H54 (cell line): ENCODE data around the gene ARPC2.
"Not testable (repeated sequence)": the region's sequence is repeated elsewhere in the genome, so short reads cannot be mapped to it uniquely, and the experiment has no call there.

ENCODE experiments used
- DNase-seq: peaks from one replicate; pipeline ENCODE4 v3.0.0; 2011; ENCODE audit warnings: low spot score, mixed read lengths; ENCODE audit not compliant: insufficient read length
- FAIRE-seq: peaks from 3 replicates; lab custom pipeline; 2011; peaks lifted over from hg19 to GRCh38; lab: Jason Lieb, UNC
- POLR2A ChIP-seq: IDR thresholded peaks from 2 replicates; pipeline ENCODE4 v1.6.1; 2011; ENCODE audit warnings: low read depth, mild to moderate bottlenecking, low read length

The ARPC2 gene

DNA sequence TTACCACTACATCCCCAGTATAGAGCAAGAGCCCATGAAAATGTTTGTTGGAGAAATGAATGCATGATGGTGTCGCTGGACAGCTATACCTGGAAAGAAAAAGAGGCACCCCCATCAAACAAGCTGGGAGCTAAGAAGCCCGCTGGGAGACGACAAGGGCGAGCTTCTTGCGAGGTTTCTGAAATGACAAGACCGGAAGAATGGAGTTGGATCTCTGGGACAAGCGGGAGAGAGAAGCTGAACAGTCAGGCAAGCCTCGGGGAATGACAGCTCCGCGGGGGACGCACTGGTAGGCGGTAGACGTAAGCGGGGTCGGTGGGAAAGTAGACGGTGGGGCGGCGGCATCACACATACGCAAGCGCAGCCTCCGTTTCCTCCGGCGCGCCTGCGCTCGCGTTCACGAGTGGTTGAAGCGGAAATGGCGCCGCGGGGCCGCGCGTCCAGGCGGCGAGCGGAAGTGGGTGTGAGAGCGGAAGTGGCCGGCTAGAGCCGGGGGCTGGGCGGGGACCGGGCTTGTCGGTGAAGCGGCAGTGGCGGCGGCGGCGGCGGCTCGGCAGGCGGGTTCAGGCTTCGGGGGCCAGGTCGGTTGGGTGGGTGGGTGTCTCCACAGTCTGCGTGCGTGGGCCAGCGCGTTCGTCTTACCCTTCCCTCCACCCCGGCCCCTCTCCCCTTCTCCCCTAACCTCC lies at the start of gene ARPC2:
ARPC2 (plus strand) TSS at position 516 of the 686 bp plus-strand sequence. CDS start 282 bp downstream, outside the sequence.
- peak; percentile 81 for DNase-seq
- peak; percentile 65; the same call in 1 of the 2 replicates for TF ChIP-seq POLR2A
- FAIRE-seq: peak; percentile 60

DNA sequence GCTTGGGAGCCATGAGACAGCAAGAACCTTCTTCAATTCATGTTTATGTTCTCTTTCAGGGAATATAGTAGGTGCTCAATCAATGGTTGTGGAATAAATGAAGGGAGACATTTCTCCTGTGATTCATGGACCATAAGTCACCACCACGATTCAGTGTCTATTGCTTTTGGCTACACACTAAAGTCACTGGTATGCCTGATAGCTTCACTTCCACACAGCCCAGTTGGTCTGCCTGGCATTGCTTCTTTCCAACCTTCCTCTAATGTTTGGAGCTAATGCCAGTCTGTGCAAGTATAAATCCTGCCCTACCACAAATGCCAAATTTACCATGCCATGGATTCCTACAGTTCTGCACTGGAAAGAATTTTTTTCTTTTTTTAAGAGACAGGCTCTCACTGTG lies 49.0 kb upstream of the ARPC2 start:
- FAIRE-seq: no peak
- TF ChIP-seq POLR2A: no peak
- no peak for DNase-seq

- no peak for TF ChIP-seq POLR2A
- no peak for FAIRE-seq
- DNase-seq: peak; percentile 22
Measured at GRCh38 chr2:218168635-218169462, 48.1 kb upstream of the ARPC2 start.

GRCh38 chr2:218169757-218170546 lies 47.0 kb upstream of the ARPC2 start:
- DNase-seq (no peak), FAIRE-seq (no peak)
- no peak for TF ChIP-seq POLR2A

- FAIRE-seq, DNase-seq: not testable (repeated sequence)
Measured at GRCh38 chr2:218171744-218172143, 45.2 kb upstream of the ARPC2 start.

DNA sequence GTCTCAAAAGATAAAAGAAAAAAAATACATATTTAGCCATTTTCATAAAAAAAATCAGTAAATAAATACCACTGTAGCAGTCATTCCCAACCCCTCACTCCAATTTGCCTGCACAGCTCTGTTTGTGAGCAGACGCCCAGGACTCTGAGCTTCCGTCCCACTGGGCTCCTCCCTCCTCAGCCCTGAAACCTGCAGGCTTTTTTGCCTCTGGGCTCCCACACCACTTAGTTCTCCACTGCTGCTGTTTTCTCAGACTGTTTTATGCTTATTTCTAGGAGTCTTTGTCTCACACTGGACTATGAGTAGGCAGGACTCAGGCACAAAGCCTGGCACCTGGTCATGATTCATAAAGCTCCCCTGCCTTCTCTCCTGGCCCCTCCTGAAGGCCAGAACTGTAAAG lies 44.1 kb upstream of the ARPC2 start:
- DNase-seq (no peak), FAIRE-seq (no peak)
- TF ChIP-seq POLR2A: no peak

DNA sequence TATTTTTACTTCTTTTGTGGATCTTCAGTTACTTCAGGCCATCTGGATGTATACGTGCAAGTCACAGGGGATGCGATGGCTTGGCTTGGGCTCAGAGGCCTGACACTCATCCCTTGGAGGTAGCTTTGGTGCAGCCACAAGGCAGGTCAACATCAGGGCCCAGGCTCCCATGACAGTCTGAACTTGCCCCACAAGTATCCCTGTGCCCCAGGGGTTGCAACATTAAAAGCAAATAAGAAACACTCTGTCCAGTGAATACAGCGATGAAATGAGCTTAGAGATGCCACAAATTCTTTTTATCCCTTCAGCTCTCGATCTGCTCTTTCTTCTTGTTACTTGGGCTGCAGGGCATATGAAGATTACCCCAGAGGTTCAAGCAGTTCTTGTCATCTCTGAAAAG lies 37.2 kb upstream of the ARPC2 start:
- no peak for FAIRE-seq
- no peak for TF ChIP-seq POLR2A
- DNase-seq: no peak

- DNase-seq (no peak), FAIRE-seq (no peak)
- no peak for TF ChIP-seq POLR2A
Measured at GRCh38 chr2:218180467-218181114, 36.4 kb upstream of the ARPC2 start.

DNA sequence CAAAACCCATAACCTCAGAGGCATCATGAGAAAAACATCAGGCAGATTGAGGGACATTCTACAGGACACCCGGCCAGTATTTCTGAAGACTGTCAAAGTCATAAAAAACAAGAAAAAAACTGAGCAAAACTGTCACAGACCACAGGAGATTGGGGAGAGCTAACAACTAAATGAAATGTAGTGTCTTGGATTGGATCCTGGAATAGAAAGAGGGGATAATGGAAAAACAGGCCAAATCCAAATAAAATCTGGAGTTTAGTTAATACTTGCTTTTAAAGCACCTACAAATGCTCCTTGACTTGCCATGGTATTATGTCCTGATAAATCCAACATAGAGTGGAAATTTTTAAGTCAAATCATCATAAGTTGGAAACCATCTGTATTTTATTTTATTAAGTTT lies 32.7 kb upstream of the ARPC2 start:
- DNase-seq (no peak), FAIRE-seq (no peak)
- no peak for TF ChIP-seq POLR2A

DNA sequence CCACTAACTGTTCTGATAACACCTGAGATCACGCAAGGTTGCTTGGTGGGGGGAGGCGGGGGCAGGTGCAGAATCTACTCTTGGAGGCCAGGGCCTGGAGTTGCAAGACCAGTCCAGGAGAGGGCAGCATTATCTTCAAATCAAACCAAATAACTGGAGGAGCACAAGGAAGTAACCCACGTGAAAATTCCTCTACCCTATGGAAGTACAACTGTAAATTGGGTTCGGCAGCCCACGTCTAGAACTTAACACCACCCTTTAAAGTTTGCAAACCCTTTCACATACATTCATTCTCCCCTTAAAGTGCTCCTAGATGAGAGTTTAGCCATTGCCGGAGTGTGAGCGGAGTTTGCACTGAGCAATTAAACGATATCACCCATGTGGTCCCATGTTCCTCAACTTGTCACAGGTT lies 30.6 kb upstream of the ARPC2 start:
- TF ChIP-seq POLR2A: no peak
- FAIRE-seq (peak; percentile 77), DNase-seq (peak; percentile 48)

GRCh38 chr2:218186876-218187275 lies 30.1 kb upstream of the ARPC2 start:
- TF ChIP-seq POLR2A: no peak
- DNase-seq (no peak), FAIRE-seq (no peak)

DNA sequence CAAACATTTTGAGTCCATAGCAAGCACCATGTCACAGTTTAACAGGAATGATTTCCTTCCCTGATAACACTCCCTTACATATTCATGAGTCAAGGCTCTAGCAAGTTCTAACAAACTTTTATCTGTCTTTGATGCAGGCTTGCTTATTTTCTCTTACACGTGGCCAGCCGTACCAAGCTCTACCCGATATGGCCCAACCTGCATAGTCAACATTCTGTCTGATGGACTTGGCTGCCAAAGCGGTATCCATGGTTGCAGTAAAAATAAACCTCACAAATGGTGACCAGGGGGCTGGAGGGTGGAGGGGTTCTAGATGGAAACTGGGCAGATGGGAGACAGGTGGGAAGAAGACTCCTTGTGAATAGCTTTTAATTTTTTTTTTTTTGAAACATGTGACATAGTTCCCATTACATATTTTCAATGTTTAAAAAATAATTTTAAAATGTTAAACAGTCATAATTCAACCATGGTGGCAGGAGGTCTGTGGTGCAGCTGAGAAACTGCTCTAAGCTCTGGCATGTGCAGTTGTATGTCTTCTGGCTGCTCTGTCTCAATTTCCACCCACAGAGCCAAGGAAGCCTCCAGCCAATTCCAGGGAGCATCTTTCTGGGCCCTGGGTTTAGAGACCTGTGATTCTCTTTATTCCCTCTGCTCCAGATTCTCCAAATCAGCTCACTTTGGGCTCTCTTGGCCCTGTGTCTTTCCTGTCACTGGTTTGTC lies 29.5 kb upstream of the ARPC2 start:
- no peak for TF ChIP-seq POLR2A
- FAIRE-seq (no peak), DNase-seq (no peak)

DNA sequence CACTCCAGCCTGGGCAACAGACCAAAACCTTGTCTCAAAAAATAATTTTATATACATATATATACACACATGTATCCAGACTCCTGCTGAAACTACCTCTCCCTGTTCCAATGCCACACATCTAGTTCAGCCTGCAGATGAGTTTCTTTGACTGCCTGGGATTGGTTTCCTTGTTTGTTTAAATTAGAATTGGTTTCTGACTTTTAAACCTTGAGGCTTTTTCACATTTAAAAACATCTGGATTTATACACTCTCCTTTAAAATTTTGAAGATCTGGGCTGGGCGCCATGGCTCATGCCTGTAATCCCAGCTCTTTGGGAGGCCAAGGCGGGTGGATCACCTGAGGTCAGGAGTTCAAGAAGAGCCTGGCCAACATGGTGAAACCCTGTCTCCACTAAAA lies 28.5 kb upstream of the ARPC2 start:
- FAIRE-seq (no peak), DNase-seq (no peak)
- no peak for TF ChIP-seq POLR2A
